Measurements from ENCODE around the gene FAM168A.

The FAM168A gene

GRCh38 chr11:73360743-73361369 lies 237.1 kb downstream of the FAM168A start:
- no peak for DNase-seq

GRCh38 chr11:73359930-73360742 lies 237.8 kb downstream of the FAM168A start:
- no peak for DNase-seq

- peak; percentile 10 for DNase-seq
These were observed 238.6 kb downstream of the FAM168A start for GRCh38 chr11:73359341-73359740.

- no peak for DNase-seq
These were observed 239.8 kb downstream of the FAM168A start for GRCh38 chr11:73358071-73358470.

GRCh38 chr11:73356979-73357860 lies 240.7 kb downstream of the FAM168A start:
- DNase-seq = no peak

GRCh38 chr11:73355109-73355508 lies 242.8 kb downstream of the FAM168A start:
- no peak for DNase-seq

- DNase-seq = no peak
These were observed 244.5 kb downstream of the FAM168A start for GRCh38 chr11:73353422-73353821.

GRCh38 chr11:73350908-73351636 lies 246.8 kb downstream of the FAM168A start:
- DNase-seq = no peak
